ENCODE data around the gene NLRP4. TPM values are rescaled to one million over a fixed set of nuclear protein-coding genes. Genes with fewer than 3 reads are reported as not detected.

Gene NLRP4, protein sequence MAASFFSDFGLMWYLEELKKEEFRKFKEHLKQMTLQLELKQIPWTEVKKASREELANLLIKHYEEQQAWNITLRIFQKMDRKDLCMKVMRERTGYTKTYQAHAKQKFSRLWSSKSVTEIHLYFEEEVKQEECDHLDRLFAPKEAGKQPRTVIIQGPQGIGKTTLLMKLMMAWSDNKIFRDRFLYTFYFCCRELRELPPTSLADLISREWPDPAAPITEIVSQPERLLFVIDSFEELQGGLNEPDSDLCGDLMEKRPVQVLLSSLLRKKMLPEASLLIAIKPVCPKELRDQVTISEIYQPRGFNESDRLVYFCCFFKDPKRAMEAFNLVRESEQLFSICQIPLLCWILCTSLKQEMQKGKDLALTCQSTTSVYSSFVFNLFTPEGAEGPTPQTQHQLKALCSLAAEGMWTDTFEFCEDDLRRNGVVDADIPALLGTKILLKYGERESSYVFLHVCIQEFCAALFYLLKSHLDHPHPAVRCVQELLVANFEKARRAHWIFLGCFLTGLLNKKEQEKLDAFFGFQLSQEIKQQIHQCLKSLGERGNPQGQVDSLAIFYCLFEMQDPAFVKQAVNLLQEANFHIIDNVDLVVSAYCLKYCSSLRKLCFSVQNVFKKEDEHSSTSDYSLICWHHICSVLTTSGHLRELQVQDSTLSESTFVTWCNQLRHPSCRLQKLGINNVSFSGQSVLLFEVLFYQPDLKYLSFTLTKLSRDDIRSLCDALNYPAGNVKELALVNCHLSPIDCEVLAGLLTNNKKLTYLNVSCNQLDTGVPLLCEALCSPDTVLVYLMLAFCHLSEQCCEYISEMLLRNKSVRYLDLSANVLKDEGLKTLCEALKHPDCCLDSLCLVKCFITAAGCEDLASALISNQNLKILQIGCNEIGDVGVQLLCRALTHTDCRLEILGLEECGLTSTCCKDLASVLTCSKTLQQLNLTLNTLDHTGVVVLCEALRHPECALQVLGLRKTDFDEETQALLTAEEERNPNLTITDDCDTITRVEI
- total RNA-seq (2012; rRNA removed) (not detected in 2 replicates), polyA plus RNA-seq (2012; rRNA removed) (not detected in 2 replicates), Bru-seq, nascent RNA (not detected), BruChase-seq, experiment 1, labeled RNA remaining after a 6-hour chase (not detected), BruChase-seq, experiment 2, labeled RNA remaining after a 2-hour chase (not detected)
- polyA plus RNA-seq (2012; cell fraction: cytosol; rRNA removed): not detected in 2 replicates
- not detected in 2 replicates for polyA plus RNA-seq (2012; cell fraction: nucleus; rRNA removed; ENCODE audit: low replicate concordance)
- long read RNA-seq: 0 reads

GRCh38 chr19:55836340-55836739 lies at the start of gene NLRP4:
TSS of gene NLRP4 (plus strand) at chr19:55836540. CDS start at chr19:55852081, 15,541 bp downstream.
- WGBS, 2 experiments (ENCODE audit: extremely low coverage in 2 of 2, insufficient read length in 1 of 2): 79% methylated on average over 12 of the region's 16 CpGs; no CpG with 5 or more reads in 1 of the 2 experiments
- DNase-seq: no peak
- POLR2A ChIA-PET (ENCODE audit: unreplicated experiment): no interaction called here
- TF ChIP-seq, protein P1, sequence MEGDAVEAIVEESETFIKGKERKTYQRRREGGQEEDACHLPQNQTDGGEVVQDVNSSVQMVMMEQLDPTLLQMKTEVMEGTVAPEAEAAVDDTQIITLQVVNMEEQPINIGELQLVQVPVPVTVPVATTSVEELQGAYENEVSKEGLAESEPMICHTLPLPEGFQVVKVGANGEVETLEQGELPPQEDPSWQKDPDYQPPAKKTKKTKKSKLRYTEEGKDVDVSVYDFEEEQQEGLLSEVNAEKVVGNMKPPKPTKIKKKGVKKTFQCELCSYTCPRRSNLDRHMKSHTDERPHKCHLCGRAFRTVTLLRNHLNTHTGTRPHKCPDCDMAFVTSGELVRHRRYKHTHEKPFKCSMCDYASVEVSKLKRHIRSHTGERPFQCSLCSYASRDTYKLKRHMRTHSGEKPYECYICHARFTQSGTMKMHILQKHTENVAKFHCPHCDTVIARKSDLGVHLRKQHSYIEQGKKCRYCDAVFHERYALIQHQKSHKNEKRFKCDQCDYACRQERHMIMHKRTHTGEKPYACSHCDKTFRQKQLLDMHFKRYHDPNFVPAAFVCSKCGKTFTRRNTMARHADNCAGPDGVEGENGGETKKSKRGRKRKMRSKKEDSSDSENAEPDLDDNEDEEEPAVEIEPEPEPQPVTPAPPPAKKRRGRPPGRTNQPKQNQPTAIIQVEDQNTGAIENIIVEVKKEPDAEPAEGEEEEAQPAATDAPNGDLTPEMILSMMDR (conservative IDR thresholded peaks at IDR 0.05; ENCODE audit: low read depth, low read length): no peak
- TF ChIP-seq USF2 (IDR thresholded peaks at IDR 0.05; ENCODE audit: low read depth, low read length): no peak
- TF ChIP-seq CEBPB (IDR thresholded peaks at IDR 0.05; ENCODE audit: low read depth, low read length): no peak
- TF ChIP-seq RAD21 (IDR thresholded peaks at IDR 0.05; ENCODE audit: low read length): no peak
- TF ChIP-seq MAFK (IDR thresholded peaks at IDR 0.05; ENCODE audit: low read depth, low read length): no peak
- no peak for TF ChIP-seq NFE2L2 (IDR thresholded peaks at IDR 0.05; ENCODE audit: low read depth, low read length)
- TF ChIP-seq SMC3 (IDR thresholded peaks at IDR 0.05; ENCODE audit: low read depth, low read length): no peak
- no peak for TF ChIP-seq FOS (IDR thresholded peaks at IDR 0.05; ENCODE audit: low read depth, low read length)
- no peak for TF ChIP-seq CHD1 (IDR thresholded peaks at IDR 0.05; ENCODE audit: low read depth, low read length)
- TF ChIP-seq MXI1 (IDR thresholded peaks at IDR 0.05; ENCODE audit: borderline replicate concordance, low read depth, low read length): no peak
- no peak for TF ChIP-seq RFX5 (IDR thresholded peaks at IDR 0.05; ENCODE audit: low read depth, low read length)
- no peak for TF ChIP-seq POLR2A (IDR thresholded peaks at IDR 0.05; ENCODE audit: low read depth, low read length)
- no peak for TF ChIP-seq RCOR1 (IDR thresholded peaks at IDR 0.05; ENCODE audit: insufficient replicate concordance, low read length)

More at GRCh38 chr19:55836340-55836739, at the start of gene NLRP4:
- no peak within 1 kb of the TSS for H3K56ac ChIP-seq (ENCODE audit: extremely low read depth, insufficient read depth, low read length)
- H2AFZ ChIP-seq (replicated peaks; ENCODE audit: low read length, poor library complexity): no peak within 1 kb of the TSS
- H3K27ac ChIP-seq (ENCODE audit: insufficient read depth, low read length): no peak within 1 kb of the TSS
- H3K18ac ChIP-seq (ENCODE audit: low read depth, low read length): no peak within 1 kb of the TSS
- no peak within 1 kb of the TSS for H4K91ac ChIP-seq (ENCODE audit: insufficient read depth, low read depth, low read length)
- H2BK120ac ChIP-seq (ENCODE audit: low read depth, low read length): no peak within 1 kb of the TSS
- H2BK5ac ChIP-seq (ENCODE audit: low read depth, low read length, poor library complexity, severe bottlenecking): no peak within 1 kb of the TSS
- H3K27me3 ChIP-seq (ENCODE audit: control insufficient read depth, insufficient read depth, low read length): no peaks in the 10 kb centered on the region
- H2BK20ac ChIP-seq (ENCODE audit: low read depth, low read length): no peak within 1 kb of the TSS
- CTCF ChIA-PET: no interaction called here
- no peaks in the 10 kb centered on the region for H3K4me1 ChIP-seq (ENCODE audit: control insufficient read depth, insufficient read depth, low read length)
- no peak within 1 kb of the TSS for H3K9ac ChIP-seq (ENCODE audit: low read depth, low read length)
- no peak within 1 kb of the TSS for H2AK9ac ChIP-seq (replicated peaks; ENCODE audit: low read depth, low read length, poor library complexity)
- peaks cover 24% of the 10 kb centered on the region for H3K9me3 ChIP-seq (ENCODE audit: control insufficient read depth, insufficient read depth, low read length)
- H3K4ac ChIP-seq (ENCODE audit: low read depth, low read length): no peak within 1 kb of the TSS
- in situ Hi-C loops (cut with MboI; ENCODE audit: low sequenced_read_pairs) (no loop called here), dilution Hi-C loops (cut with HindIII; ENCODE audit: low sequenced_read_pairs, unreplicated experiment) (no loop called here), intact Hi-C loops (cut with micrococcal nuclease) (no loop called here)
- no peak within 1 kb of the TSS for H3K4me2 ChIP-seq (ENCODE audit: low read depth, low read length)
- no peak for ATAC-seq (ENCODE audit: low read depth)
- no peak within 1 kb of the TSS for H3K23ac ChIP-seq (ENCODE audit: low read depth, low read length)
- no peak within 1 kb of the TSS for H4K5ac ChIP-seq (ENCODE audit: low read depth, low read length)
- no peak within 1 kb of the TSS for H3K4me3 ChIP-seq (ENCODE audit: insufficient read depth, low read depth, low read length)
- H2AK5ac ChIP-seq (ENCODE audit: low read depth, low read length): no peak within 1 kb of the TSS
- H3K14ac ChIP-seq (replicated peaks; ENCODE audit: low read depth, low read length): no peak within 1 kb of the TSS
- no peaks in the 10 kb centered on the region for H3K36me3 ChIP-seq (ENCODE audit: control insufficient read depth, insufficient read depth, low read length)
- no peaks in the 10 kb centered on the region for H3K9me1 ChIP-seq (ENCODE audit: insufficient read depth, low read length)
- no peak within 1 kb of the TSS for H2BK15ac ChIP-seq (ENCODE audit: low read depth, low read length)
- H4K20me1 ChIP-seq (ENCODE audit: insufficient read depth, low read length): no peaks in the 10 kb centered on the region
- no TSS peak for BruUV-seq (replicated peaks)
- H4K8ac ChIP-seq (ENCODE audit: low read depth in 2 of 2, low read length in 2 of 2): no peak within 1 kb of the TSS
- H3K79me1 ChIP-seq (ENCODE audit: low read depth in 1 of 2, low read length in 2 of 2): no peaks in the 10 kb centered on the region
